ENCODE data around the gene CNOT9.

DNA sequence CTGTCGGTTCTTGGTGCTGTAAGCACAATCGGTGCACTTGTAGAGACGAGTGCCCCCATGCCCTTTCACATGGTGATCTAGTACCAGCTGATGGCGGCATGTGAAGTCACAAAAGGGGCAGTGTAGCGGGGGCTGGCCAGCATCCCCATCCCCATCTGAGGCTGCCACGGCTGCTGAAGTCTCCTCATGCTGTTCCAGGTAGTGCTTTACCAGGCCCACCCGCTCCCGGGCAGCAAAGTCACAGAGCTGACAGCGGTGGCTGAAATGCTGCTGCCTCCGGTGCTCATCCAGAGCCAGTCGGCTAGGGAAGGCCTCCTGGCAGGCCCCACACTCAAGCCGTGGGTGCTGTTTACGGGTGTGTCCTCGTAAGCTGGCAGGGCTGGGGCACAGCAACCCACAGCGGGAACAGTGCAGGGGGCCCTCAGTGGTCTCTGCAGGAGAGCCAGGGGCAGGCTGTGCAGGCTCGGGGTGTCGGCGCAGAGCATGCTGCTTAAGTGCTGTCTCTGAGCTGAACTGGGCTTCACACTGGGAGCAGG lies 73.5 kb downstream of the CNOT9 start:
- TF ChIP-seq POLR2A (IDR thresholded peaks at IDR 0.05; ENCODE audit: low read depth, low read length) (peak; percentile 45), YY1 (IDR thresholded peaks at IDR 0.05; ENCODE audit: low read depth, low read length) (no peak)

Measured in GM12878 (cell line).